HEK293T (cell line): ENCODE measurements around the gene DESI1.

Experiments
- CTCF ChIA-PET: fragments of 350-600 bp; formaldehyde crosslinking; extraction: SDS; loops from one replicate; lab custom pipeline; 2021; ENCODE audit warnings: antibody characterized with exemption, inconsistent platforms; lab: Yijun Ruan, JAX
- POLR2A ChIA-PET: fragments of 350-600 bp; formaldehyde crosslinking; extraction: SDS; loops from one replicate; lab custom pipeline; 2020; ENCODE audit warnings: antibody characterized with exemption, inconsistent platforms; lab: Yijun Ruan, JAX
- DNase-seq: peaks from one replicate; pipeline ENCODE4 v3.0.0; 2012; ENCODE audit warnings: mixed read lengths; ENCODE audit errors: extremely low spot score
- BHLHE40 ChIP-seq: fragments of 450-650 bp; IDR thresholded peaks from 2 replicates; pipeline ENCODE4 v1.6.1; 2016; ENCODE audit warnings: mild to moderate bottlenecking, moderate library complexity, borderline replicate concordance
- SUZ12 ChIP-seq: fragments of 450-650 bp; IDR thresholded peaks from 2 replicates; pipeline ENCODE4 v1.6.1; 2016; ENCODE audit warnings: mild to moderate bottlenecking
- TARDBP ChIP-seq: fragments of 450-650 bp; IDR thresholded peaks from 2 replicates; pipeline ENCODE4 v1.6.1; 2016
- ZNF384 ChIP-seq: fragments of 450-650 bp; IDR thresholded peaks from 2 replicates; pipeline ENCODE4 v1.6.1; 2016

The DESI1 gene

GRCh38 chr22:41548830-41549211 lies 72.0 kb downstream of the DESI1 start:
- POLR2A ChIA-PET, result interaction anchor here (0.8 to 1.3 kb wide), 2 partner anchors 11 to 41 kb away, joined by 3 to 8 read pairs; partner anchors contain the start of gene PMM1
- DNase-seq, result no peak
- TF ChIP-seq SUZ12, result no peak
- no peak for TF ChIP-seq BHLHE40
- TF ChIP-seq ZNF384, result no peak
- TF ChIP-seq TARDBP, result no peak
- CTCF ChIA-PET, result no interaction called here
